Stimulated activated CD4-positive, alpha-beta T cell treated with anti-CD3 and anti-CD28 coated beads, Interleukin-2, amount 100 ng/mL, for 4 hours (primary cell): ENCODE results near the gene RTN4R.
"Not testable (repeated sequence)": the region's sequence is repeated elsewhere in the genome, so short reads cannot be mapped to it uniquely, and the experiment has no call there.

Experiments
- DNase-seq: peaks from one replicate; pipeline ENCODE4 v3.0.0-alpha.2; 2020; ENCODE audit warnings: low read depth

RTN4R gene

DNA sequence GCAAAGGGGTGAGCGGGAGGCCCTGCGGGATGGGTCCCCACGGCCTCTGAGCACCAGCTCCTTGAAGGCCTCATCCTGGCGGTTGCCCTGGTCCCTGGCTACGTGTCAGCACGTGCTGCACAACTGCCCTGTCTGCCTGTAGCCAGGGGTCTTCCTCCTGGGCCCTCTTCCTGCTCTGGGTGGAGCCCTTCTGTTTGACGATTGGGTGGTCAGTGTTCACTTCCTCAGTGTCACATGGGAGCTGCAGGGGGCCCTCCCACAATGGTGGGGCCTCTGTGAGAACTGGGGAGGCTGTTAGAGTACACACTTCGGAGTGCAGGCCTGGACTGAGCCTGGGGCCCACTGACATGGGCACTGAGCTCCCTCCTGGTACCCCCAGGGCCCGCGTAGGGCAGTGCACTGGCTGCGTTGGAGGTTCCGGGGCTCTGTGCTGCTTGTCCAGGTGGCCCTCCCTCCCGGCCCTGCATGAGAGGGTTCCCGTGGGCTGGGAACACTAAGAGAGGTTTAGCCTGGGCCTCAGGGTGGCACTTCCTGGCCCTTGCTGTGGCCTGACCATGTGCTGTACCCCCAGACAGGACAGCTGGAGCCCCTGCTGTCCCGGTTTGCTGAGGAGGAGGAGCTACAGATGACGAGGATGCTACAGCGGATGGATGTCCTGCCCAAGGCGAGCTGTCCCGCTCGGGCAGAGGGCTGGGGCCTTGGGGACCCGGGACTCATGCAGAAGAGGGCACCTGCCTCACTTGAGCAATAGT is 38.0 kb upstream of the RTN4R start:
- no peak for DNase-seq

DNA sequence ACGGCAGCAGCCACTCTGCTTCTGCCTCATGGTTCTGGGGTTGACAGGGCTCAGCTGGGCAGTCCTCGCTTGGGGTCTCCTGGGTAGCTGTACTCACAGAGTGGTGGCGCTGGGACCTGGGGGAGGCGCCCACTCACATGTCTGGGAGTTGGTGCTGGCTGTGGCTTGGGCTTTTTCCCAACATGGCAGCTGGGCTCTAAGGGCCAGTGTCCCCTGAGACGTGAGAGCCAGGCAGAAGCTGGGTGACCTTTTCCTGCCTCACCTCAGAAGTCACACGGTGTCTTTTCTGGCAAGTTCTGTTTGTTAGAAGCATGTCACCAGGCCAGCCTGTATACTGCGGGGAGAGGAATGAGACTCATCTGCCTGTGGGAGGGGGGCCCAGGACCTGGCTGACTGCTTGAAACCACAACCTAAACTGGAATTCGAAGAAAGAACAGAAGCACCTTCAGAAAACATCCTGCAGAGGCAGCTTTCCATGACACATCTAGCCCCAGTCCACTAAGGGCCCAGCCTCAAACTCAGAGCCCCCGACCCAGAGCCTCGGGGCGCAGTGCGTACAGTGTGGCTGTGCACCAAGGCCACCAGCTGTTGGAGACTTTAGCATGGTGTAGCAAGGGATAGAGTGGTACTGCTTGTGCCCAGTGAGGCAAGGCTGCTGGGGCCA is 37.2 kb upstream of the RTN4R start:
- DNase-seq, result not testable (repeated sequence)

DNA sequence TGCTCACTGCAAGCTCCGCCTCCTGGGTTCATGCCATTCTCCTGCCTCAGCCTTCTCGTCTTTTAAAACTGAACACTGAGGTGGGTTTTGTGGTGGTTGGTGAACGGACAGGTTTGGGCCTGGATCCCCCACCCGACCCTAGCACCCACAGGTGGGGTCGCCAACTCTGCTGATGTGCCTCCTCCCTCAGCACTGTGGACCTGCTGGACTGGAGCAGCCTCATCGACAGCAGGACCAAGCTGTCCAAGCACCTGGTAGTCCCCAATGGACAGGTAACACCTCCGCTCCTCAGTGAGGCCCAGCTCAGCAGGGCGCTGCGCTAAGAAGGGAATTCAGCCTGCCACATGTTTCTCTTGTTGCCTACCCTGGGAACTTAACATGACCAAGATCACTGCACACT is 36.5 kb upstream of the RTN4R start:
- DNase-seq, result no peak

DNA sequence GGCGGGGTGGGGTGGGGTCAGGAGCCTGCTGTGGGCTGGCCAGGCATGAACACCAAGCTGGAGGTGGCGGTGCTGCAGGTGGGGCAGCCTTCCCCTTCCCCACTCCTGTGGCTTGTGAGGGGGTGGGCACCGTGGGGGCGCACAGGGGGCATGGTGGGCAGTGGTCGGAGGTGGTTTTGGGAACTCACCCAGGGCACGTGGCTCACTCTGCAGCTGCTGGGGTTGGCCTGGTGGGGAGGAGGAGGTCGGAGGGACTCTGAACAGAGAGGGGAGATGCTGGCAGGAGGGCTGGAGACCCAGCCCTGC is 35.1 kb upstream of the RTN4R start:
- DNase-seq, result not testable (repeated sequence)

DNA sequence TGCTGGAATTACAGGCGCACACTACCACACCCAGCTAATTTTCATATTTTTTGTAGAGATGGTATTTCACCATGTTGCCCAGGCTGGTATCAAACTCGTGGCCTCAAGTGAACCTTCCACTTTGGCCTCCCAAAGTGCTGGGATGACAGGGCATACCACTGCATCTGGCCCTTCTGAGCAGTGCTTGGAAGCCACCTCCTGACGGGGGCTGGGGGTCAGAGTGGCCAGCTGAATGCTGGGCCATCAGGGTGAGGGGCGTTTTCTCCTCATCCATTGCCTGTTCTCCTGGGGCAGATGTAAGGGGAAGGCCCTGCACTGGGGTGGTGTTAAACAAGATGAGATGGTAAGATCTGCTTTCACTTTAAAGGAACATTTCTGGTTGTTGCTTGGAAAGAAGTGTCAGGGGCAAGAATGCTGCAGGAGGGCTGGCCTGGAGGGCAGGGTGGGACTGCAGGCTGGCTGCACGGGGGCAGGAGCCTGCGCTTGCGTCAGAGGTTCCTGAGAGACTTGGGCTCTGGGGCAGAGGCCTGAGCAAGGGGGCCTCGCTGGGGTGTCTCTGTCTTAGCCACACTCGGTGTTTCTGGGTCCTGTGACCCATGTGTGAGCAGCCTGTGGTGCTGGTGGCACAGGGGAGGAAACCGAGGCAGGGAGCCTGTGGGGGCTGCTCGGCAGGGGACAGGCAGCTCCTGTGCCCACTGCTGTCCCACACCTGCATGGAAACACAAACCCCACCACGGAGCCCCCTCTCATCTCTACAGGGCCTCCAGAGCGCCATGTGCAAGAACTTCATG is 34.5 kb upstream of the RTN4R start:
- DNase-seq, result no peak

GRCh38 chr22:20299746-20300136 is 31.6 kb upstream of the RTN4R start:
- DNase-seq, result no peak

GRCh38 chr22:20298803-20299745 is 31.0 kb upstream of the RTN4R start:
- DNase-seq, result peak; percentile 95

DNA sequence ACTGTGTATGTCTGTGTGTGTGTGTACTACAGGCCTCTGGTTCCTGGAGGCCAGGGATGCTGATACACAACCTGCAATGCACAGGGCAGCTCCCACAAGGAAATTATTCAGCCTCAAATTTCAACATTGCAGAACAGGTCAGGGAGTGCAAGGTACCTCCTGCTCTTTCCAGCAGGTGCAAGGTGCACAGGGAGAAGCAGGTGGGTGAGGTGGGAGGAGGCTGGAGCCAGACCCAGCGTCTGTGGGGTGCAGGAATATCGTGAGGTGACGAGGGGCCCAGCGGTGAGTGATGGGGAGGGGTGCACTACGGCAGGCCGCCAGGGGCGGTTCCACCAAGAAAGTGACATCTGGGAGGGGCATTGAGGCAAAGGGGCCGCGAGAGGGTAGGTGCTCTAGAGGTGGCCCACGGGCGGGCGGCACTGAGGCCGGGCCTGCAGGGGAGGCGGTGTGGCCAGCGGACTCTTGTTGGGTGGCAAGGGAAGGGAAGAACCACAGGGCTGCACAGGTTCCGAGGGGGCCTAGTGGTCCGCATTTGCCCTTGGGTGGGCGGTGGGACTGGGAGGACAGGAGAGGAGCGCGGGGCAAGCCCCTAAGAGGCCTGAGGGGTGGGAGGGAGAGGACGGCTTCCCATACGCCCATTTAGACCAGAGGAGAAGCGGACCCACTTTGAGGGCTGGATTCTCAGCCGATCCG is 30.1 kb upstream of the RTN4R start:
- DNase-seq, result no peak

DNA sequence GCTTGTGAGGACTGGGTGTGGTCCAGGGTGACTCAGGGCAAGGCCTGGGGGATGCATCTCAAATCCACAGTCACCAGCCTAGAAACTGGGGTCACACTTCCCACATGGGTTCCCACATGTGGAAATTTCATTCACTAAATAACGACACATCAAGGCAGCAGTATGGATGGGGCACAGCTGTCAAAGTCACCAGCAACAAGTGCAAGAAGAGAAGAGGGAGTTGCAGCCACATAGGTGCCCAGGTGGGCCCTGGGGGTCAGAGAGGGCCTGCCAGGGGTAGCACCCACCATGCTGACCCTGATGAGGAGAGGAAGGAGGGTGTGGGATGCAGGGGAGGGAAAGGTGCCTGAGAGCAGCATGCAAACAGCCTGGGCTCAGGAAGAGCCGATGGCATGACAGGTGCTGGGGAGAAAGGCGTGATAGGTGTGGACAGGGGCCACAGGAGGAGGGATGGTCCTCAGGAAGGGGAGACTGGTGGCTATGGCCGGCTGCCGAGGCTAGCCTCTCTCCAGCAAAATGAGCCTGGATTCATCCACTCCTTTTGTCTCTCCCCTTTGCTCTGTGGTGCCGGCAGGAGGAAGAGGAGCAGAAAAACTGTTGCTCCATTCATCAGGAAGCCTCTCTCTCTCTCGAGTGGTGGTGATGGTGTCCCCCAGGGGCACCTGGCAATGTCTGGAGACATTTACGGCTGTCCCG is 29.4 kb upstream of the RTN4R start:
- DNase-seq, result no peak

GRCh38 chr22:20296598-20296997 is 28.5 kb upstream of the RTN4R start:
- DNase-seq, result no peak

- DNase-seq, result no peak
These were observed 27.3 kb upstream of the RTN4R start for GRCh38 chr22:20295262-20296064.

GRCh38 chr22:20292673-20293232 is 24.6 kb upstream of the RTN4R start:
- no peak for DNase-seq

GRCh38 chr22:20292108-20292507 is 24.0 kb upstream of the RTN4R start:
- no peak for DNase-seq

DNA sequence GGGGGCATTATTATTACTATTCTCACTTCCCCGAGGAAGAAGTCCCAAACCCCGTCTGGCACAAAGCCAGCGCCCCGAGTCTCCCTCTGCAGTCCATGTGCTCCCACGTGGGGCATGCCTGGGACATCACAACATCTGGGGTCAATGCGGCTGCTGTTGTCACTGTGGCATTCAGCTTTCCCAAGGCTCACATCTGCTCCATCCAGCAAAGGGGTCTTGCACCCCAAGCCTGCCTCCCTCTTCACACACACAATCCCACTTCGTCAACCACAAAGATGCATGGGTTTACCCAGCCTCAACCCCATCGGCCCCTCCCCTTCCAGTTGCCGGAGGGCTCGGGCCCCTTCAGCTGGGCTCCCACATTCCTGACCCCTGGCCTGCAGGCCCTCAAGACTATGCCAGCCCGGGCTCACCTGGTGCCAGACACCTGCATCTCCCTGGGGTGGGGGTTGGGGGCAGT is 23.5 kb upstream of the RTN4R start:
- DNase-seq, result no peak

DNA sequence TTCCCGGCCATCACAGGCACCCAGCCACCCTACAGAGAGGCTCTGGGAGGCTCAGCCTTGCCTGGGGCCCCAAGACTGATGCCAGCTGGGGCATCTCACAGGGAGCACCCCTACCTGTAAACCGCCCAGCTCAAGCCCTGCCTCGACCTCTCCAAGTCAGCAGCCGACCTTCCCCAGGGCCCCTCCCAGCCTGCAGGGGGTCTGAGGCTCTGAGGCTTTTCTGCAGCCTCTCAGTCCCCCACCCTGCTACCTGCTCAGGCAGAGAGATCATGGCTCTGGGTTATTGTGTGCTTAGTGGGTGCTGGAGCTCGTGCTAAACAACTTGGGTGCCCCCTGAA is 23.1 kb upstream of the RTN4R start:
- no peak for DNase-seq

DNA sequence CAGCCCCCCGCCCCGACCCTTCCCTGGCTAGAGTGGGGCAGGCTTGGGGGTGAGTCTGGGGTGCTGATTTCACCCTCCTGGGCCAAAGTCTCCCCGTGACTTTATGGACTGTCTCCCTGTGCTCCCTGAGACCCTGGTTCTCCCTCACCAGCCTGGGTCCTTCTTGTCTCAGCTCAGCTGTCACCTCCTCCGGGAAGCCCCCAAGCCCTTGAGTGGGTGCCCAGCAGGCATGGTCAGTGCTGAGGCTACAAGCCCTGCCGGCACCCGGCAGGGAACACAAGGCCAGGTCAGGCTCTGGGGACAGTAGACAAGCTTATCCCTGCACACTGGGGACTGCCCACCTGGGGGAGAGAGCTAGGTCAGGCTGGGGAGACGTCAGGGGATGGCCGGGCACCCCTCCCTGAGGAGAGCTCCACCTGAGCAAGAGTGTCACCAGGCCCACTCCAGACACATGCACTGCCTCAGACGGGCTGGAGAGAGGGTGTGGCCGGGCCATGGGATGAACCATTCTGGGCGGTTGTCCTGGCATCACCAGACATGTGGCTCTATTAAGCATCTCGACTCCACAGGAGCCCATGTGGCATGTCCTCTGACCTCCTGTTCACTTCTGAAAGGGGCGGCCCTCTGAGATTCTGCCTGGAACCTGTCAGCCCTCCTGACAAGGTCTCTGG is 22.6 kb upstream of the RTN4R start:
- DNase-seq, result no peak

DNA sequence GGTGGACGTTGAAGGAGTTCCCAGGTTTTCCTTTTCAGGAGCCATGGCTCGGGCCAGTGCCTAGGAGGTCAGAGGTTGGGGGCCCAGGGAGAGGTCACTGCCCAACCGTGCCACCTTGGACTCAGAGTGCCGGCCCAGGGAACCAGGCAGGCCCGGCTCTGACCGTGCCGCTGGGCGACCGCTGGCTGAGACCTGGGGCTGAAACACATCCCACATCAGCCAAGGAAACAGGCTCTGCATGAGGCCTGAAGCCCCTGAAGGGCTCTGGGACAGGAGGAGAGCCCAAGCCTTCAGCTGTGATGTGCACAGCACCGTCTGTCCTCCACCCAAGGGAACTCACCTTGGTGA is 21.9 kb upstream of the RTN4R start:
- DNase-seq, result no peak

DNA sequence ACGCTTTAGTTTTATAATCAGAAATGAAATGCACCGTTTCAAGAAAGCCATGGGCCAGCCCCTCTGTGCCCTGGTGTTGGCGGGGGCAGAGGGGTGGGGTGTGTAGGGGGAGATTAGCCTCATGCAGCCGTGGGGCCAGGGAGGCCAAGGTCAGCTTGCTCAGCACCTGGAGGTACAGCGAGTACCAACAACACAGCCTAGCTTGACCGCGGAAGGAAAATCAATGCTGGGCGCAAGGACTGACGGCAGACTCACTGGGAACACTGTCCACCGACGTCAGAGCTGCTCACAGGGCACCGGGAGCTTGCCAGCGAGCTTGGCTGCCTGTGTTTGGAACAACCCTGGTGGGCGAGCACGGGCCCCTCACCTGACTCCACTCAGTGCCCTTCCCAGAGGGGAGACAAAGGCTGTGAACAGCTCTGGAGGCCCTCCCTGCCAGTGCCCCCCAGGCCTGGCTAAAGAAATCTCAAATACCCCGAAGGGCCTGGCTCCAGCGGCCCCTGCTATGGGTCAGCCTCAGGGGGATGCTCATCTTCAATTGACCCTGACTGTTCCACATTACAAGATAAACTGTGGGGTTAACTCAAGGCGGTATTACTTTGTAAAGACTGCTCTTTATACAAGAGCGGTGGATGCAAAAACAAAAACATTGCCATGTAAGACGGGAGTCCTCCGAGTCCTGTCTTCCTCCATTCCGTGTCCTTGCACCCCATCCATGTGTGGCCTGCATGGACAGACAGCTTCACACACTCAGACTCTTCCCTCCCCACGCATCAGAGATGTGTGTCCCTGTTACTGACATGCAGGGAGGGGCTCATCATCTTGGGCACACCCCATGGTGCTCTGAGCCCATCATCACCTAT is 21.3 kb upstream of the RTN4R start:
- not testable (repeated sequence) for DNase-seq
